GM19240 (cell line): ENCODE measurements around the gene MTUS2.
"Not testable (repeated sequence)": the region's sequence is repeated elsewhere in the genome, so short reads cannot be mapped to it uniquely, and the experiment has no call there.

Experiments
- DNase-seq: peaks from one replicate; pipeline ENCODE4 v3.0.0; 2011; ENCODE audit warnings: low spot score; ENCODE audit not compliant: insufficient read length

MTUS2 gene

DNA sequence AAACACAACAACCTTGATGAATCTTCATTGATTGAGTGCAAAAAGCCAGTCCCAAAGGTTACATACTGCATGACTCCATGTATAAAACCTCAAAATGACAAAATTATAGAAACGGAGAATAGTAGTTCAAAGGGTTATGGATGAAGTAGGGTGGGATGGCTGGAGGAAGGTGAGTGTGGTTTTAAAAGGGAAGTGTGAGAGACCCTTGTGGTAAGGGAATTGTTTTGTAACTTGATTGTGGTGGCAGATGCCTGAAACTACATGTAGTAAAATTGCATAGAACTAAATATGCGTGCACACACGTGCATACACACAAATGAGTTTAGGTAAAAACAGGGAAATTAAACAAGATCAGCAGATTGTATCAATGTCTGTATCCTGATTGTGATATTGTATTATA, 340.7 kb downstream of the MTUS2 start:
- DNase-seq = no peak

DNA sequence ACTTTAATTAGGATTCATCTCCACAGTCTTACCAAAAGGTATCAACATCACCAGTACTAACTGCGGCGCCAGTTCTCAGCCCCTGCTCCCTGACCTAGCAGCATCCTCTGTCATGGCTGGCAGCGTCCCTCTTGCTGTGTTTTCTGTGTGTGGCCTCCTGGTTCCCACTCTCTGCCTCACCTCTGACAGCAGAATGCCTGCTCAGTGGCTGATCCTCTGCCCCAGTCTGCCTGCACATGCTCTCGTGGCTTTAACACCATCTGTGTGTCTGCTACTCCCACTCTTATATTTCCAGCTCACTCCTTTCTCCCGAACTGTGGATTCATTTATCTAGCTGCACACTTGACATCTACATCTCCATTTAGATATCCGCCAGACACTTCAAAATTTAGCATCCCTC, 341.5 kb downstream of the MTUS2 start:
- DNase-seq = no peak

DNA sequence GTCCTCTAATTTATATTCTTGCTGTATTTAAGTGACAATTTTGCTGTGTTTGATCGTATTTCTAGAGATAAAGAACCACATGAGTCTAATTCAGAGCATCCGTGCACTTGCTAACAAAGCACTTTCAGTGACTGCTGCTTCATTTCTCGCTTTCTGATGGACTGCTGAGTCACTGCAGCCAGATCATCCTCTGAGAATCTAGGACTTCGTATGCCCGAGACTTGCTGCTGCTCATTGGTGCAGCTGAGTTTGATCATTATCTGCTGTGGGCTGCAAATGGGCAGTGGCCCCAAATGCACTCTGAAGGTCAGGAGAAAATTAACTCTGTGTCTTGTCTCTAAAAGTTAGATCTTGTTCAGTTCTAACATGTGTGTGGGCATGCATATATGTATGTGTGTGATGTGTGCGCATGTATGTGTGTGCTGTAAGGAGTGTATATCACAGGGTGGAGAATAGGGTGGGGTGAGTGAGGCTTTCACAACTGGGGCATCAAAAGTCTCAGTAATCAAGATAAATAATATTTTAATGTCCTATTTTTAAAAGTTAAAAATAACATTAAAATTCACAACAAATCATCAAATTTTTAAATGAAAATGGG, 342.6 kb downstream of the MTUS2 start:
- no peak for DNase-seq

DNA sequence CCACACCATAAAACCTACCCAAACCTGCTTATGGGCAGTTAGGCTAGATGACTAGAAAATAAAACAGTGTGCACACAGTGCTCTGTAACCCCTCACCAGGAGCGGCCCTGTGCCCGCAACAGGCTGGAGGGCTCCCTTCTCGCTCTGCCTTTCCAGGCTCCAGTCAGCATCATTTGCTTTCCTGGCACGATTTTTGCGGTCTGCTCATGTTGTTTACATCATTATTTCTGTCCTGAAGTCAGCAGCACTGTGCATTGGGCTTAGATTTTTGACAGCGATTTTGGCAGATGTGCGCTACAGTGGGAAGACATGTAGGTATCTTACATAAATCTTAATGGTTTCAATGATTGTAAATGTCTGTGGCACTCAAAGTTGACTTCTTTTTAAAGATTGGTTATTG, 344.0 kb downstream of the MTUS2 start:
- no peak for DNase-seq

DNA sequence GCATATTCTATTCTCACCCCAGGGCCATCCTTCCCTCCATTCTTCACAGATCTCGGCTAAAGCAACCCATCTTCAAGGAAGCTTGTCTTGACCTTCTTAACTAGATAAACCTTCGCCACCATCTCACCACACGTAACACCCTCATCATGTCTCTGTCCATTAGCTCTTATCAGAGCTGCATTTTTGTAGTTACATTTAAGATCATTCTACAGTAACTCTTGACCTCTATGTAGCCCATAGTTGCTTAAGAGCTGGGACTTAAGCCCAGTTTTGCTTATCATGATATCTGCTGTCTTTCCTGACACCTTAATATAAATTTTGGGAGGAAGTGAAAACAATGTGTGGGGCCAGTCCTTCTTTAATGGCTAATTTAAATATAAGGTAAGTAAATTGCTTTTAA, 345.1 kb downstream of the MTUS2 start:
- DNase-seq = no peak

DNA sequence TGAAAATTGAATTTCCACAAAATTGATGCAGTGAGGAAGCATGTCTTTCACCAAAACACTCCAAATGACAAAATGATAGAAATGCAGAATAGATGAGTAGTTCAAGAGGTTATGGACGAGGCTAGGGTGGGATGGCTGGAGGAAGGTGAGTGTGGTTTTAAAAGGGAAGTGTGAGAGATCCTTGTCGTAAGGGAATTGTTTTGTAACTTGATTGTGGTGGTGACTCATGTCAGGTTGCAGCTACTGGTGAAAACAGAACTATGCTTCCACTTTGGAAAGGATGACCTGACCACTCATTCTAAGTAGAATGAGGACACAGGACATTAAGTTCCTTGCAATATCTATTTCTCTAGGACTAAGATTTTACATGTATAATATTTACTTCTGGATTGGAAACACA, 345.7 kb downstream of the MTUS2 start:
- DNase-seq = no peak

DNA sequence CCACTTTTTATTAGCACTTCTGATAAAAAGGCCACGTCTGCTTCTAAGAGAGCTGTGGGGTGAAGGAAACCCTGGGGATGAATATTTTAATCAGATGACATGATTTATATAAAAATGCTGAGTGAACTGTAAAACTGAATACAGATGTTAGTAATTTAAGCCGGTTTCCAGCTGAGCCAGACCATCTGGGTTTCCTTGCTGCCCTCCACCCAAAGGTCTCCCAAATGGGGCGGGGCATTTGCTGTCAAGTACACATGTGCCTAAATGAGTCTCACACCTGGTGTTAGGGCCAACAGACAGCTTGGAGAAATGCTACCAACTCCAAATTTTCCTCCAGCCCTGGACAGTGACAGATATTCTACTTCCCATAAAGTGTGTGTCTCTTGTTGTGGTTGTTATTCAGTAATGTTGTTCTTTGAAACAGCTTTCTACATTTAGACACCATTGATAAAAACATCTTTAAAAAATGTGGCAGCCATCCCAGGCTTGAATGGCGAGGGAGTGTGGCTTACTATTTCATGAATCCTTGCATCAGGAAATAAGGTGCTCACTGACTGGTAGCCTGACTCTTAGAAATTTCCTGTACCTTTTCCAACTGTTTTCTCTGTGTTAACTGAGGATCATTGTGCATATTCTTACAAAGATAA, 350.4 kb downstream of the MTUS2 start:
- DNase-seq = no peak

DNA sequence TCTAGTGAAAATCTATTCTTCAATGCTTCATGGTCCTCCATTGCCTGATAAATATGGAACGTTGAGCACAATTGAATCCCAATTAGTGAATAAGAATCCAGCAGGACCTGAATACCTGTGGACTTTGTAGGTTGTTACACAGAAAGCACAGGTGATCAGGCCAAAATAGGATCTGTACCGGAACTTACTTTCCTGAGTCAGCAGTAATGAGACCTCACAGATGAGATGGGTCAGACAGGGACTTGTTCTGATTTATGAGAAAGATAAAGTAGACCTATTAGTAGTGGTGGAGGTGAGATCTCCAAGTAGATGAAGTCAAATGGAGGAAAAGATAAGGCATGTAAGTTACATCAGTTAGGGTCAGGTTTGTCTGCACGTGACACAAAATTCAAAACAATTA, 351.1 kb downstream of the MTUS2 start:
- DNase-seq = no peak

DNA sequence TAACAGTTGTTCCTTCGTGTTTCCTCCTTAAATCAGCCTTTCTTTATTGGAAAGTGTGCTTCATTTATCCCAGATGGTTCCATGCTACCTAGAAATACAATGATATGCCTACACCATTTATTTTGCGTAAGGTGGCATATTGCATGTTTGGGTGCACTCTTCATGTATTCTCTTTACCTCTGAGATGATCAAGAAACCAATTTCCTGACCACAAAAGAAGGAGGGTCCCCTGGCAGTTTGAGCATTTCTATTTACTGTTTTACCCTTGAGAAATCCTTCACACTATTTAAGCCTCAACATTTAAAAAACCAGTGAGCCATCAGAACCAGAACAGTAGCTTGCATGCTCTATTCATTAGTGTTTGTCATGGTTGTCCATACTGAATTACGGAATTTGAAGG, 354.0 kb downstream of the MTUS2 start:
- DNase-seq = no peak

DNA sequence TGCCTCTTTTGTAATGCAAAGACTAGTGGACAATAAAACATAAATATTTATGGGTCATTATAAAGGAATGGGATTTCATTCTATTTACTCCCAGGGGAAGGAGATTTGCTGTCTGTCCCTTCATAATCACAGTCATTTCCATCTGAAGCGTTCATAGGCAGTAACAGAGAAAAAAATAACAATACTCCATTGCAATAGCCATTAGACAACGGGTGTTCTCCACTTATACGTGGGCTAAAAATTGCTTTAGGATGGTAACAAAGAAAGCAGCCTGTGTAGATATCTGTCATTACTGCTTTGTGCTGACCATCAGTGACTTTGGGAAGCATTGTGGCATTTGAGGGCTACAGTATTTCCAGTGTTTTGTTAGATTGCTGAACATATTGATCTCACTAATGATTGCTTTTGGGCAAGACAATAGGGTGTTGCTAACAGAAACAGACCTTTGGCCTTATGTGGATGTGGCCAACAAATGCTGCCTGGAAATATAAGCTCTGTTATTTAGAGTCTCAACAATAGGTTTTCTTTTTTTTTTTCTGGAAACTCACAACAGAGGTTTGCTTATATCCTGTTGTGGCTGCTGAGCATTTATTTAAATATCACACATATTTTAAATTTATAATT, 355.2 kb downstream of the MTUS2 start:
- no peak for DNase-seq

DNA sequence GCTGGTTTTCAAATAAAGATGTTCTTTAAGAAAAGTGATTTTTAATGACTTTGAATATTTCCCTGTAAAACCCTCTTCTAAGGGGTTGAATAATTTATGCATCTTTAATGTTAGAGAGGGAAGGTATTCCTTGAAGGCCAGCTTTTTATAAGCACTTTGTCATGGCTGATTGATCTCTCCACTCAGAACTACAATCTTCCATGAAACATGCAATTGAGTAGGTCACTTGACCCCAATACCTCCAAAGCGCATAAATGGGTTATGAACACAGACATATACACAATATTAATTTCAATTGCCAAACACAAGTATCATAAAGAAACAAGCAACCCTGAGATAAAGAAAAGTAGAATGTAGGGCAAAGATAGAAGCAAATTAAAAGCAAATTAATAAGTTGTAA, 359.9 kb downstream of the MTUS2 start:
- no peak for DNase-seq

DNA sequence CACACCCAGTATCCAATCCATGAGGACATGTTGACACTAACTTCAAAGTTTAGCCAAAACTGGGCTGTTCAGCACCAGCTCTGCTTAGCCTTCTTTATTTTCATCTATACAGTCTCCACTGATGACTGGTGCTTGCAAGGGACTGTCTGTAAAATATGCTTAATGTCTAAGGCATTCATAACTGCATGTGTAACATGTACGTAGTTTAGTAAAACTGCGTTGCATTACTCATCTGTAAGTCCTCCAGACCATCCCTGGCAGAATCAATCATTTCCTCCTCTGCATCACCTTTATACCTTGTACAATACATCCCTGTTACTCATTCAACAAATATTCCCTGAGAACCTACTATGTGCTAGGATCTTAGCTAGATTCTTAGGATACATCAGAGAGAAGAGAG, 362.1 kb downstream of the MTUS2 start:
- no peak for DNase-seq

DNA sequence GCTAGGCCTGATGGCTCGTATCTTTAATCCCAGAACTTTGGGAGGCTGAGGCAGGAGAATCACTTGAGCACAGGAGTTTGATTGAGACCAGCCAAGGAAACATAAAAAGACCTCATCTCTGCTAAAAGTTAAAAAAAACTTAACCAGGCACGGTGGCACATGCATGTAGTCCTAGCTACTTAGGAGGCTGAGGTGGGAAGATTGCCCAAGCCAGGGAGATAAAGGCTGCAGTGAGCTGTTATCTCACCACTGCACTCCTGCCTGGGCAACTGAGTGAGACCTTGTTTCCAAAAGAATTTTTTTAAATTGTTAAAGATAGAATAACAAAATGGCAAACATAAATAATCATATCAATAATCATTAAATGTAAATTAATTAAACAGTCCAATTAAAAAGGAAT, 365.8 kb downstream of the MTUS2 start:
- DNase-seq = no peak

DNA sequence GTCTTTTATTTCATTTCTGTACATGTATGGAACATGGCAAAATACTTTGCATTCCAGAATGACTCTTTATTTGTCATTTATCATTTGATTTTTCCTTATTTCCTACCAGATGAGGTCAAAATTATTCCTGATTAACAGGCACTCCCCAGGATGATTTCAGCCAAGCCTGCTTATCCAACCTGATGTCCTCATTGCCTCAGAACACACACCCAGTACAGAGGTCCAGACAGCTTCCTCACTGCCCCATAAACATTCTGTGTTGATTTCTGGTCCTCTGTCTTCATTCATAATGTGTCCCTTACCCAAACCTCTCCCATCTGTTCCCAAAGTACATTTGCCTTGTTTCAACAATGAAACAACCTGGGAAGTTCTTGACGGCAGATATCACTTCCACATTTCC, 367.4 kb downstream of the MTUS2 start:
- no peak for DNase-seq

DNA sequence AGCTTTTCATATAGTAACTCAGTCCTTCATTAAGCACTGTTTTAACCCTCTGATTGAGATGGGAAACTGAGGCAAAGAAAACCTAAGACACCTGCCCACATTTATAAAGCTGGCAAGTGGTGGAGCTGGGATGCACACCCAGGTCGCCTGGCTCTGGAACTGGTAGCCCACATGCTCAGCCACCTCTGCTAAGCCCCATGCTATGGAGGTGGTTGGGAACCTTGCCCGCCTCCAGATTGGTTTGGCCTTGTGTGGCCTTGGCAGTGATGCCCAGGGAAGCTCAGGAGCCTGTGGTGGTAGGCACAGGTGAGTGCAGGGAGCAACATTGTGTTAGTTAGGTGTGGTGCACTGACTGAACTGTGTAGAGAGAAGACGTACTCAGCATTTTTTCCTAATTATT, 370.2 kb downstream of the MTUS2 start:
- no peak for DNase-seq

DNA sequence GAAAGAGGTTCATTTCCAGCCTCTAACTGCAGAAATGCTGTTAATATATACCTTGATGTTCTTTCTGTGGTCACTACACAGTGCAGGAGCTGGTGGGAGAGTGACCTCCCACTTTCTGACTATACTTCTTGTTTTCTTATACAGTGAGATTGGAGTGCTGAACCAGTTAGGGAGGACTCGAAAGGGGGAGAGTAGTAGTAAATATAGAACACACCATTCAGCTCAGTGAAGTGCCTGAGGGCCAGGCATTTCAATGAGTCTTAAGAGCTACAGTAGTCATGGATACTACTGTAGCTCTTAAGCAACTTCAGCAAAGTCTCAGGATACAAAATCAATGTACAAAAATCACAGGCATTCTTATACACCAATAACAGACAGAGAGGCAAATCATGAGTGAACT, 372.9 kb downstream of the MTUS2 start:
- no peak for DNase-seq

DNA sequence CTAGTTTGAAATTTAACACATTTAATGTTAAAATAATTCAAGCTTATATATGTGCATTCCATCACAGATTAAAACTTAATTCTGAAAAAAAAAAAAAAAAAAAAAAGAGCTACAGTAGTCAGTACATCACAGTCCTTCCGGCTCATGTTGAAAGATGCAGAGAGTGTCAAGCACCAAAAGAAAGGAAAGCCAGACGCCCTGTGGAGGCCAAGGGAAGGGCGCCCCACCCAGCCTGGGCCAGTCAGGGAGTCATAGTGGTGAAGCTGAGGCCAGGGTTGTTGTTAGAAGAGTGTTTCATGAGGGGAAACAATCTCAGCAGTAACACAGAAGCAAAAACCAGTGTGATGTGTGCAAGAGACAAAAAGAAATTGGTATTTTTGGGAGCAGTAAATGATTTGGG, 375.3 kb downstream of the MTUS2 start:
- DNase-seq = no peak

DNA sequence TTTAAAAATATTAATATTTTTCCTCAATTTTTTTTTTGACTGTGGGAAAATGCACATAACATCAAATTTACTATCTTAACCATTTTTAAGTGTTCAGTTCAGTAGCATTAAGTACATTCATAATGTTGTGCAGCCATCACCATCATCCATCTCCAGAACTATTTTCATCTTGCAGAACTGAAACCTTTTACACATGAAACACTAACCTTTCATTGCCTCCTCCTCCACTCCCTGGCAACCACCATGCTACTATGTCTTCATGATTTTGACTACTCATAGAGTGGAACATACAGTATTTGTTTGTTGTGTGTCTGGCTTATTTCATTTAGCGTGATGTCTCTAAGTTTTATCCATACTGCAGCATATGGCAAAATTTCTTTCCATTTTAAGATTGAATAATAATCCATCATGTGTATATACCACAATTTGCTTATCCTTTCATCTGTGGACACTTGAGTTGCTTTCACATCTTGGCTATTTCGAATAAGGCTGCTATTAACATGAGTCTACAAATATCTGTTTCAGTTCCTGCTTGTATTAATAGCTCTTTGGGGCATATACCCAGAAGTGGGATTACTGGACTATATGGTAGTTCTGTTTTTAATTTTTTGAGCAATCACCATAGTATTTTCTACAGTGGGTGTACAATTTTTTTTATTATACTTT, 376.4 kb downstream of the MTUS2 start:
- peak; percentile 3 for DNase-seq

DNA sequence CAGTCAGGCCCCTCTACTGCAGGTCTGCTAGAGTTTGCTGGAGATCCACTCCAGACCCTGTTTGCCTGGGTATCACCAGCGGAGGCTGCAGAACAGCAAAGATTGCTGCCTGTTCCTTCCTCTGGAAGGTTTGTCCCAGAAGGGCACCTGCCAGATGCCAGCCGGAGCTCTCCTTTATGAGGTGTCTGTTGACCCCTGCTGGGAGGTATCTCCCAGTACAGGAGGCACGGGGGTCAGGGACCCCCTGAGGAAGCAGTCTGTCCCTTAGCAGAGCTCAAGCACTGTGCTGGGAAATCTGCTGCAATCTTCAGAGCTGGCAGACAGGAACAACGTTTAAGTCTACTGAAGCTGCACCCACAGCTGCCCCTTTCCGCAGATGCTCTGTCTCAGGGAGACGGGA, 382.6 kb downstream of the MTUS2 start:
- not testable (repeated sequence) for DNase-seq

DNA sequence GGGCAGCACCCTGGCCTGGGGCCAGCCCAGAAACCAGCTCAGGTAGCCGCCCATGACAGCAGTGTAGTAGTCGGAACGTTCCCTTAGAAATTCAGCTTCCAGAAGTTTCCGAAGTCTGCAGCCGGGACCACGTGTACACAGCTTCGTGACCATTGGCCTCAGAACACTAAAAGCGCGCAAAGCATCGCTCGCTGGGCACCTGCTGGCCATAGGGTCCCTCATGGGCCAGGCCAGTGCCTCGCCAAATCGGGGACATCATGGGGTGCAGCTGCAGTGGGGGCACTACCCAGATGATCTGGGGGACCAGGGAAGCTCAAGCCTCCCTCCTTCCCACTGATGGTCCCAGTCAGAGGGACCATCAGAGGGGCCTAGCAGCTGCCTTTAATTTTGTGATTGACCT, 384.5 kb downstream of the MTUS2 start:
- no peak for DNase-seq

DNA sequence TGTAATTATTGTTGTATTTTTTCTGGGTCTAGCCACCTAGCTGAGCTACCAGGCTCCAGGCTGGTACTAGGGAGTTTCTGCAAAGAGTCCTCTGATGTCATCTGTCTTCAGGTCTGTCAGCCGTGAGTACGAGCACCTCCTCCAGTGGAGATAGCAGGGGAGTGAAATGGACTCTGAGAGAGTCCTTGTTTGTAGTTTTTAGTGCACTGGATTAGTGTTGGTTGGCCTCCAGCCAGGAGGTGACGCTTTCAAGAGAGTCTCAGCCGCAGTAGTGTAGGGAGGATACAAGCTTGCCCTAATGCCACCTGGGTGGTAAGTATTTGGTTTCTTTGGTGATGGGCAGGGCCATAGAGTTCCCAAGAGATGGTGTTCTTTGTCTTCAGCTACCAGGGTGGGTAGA, 390.5 kb downstream of the MTUS2 start:
- no peak for DNase-seq

DNA sequence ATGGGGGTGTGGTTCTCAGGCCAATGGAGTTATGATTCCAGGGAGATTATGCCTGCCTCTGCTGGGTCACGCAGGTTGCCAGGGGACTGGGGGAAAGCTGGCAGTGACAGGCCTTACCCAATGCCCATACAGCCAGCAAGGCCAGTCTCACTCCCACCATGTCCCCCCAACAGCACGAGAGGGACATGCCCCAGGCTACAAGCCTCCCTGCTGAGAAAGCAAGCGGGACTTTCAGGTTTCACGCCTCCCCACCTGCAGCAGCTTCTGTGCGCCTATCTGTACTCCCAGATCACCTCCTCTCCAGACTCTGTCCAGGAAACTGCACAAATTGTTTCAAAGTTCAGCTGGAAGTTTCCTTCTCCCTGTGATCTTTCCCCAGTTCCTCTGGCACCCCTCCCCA, 391.0 kb downstream of the MTUS2 start:
- DNase-seq = not testable (repeated sequence)

DNA sequence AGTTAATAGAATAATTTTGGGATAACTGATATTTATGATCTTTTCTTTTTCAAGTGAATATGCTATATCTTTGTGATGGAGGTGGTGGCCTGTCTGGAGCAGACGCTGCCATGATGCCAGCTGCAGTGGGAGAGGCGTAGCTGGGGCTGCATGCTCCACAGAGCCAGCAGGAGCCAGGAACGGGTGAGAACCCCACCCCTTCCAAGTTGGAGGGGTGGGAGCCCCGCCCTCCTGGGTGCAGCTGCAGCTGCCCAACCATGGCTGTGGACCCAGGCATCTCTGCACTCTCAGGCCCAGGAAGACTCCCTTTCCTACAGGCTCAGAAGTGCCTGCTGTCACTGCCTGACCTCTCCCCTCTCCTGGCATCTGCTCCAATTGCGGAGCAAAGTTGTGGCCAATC, 402.3 kb downstream of the MTUS2 start:
- no peak for DNase-seq
